ENCODE results near the gene PCIF1. TPM values are rescaled to one million over a fixed set of nuclear protein-coding genes. Genes with fewer than 3 reads are reported as not detected.
"Not testable (repeated sequence)": the region's sequence is repeated elsewhere in the genome, so short reads cannot be mapped to it uniquely, and the experiment has no call there.

PCIF1 gene
- total and polyA plus RNA-seq, 2 experiments from 2014 or later = 11.8 to 26.0 TPM

- Histone ChIP-seq H3K36me3 (replicated peaks; ENCODE audit: insufficient read depth, low read depth) (no peaks in the 10 kb centered on the region), H3K4me2 (no peak overlapping the region), H3K79me2 (peaks cover 7% of the 10 kb centered on the region), H3K9me2 (replicated peaks; ENCODE audit: insufficient read depth) (no peaks in the 10 kb centered on the region), H3K4me3 (no peak overlapping the region), H3K27ac (no peak overlapping the region), H2AFZ (no peak overlapping the region), H3K4me1 (ENCODE audit: insufficient read depth) (peaks cover 4% of the 10 kb centered on the region), H3K27me3 (no peaks in the 10 kb centered on the region), H4K20me1 (ENCODE audit: insufficient read depth, poor library complexity, severe bottlenecking) (no peaks in the 10 kb centered on the region), H3K9me3 (ENCODE audit: low read depth) (no peaks in the 10 kb centered on the region)
- no peak for DNase-seq (ENCODE audit: low spot score)
- TF ChIP-seq EZH2 (IDR thresholded peaks at IDR 0.05; ENCODE audit: borderline replicate concordance) = no peak
- TF ChIP-seq, protein P1, sequence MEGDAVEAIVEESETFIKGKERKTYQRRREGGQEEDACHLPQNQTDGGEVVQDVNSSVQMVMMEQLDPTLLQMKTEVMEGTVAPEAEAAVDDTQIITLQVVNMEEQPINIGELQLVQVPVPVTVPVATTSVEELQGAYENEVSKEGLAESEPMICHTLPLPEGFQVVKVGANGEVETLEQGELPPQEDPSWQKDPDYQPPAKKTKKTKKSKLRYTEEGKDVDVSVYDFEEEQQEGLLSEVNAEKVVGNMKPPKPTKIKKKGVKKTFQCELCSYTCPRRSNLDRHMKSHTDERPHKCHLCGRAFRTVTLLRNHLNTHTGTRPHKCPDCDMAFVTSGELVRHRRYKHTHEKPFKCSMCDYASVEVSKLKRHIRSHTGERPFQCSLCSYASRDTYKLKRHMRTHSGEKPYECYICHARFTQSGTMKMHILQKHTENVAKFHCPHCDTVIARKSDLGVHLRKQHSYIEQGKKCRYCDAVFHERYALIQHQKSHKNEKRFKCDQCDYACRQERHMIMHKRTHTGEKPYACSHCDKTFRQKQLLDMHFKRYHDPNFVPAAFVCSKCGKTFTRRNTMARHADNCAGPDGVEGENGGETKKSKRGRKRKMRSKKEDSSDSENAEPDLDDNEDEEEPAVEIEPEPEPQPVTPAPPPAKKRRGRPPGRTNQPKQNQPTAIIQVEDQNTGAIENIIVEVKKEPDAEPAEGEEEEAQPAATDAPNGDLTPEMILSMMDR (IDR thresholded peaks at IDR 0.05; ENCODE audit: poor library complexity) = no peak
- no peak for TF ChIP-seq EZH2phosphoT487 (IDR thresholded peaks at IDR 0.05; ENCODE audit: low read depth, severe bottlenecking, unreplicated experiment)
- WGBS (ENCODE audit: low lambda C conversion rate, missing lambda C conversion rate) = 93% methylated on average over 12 of the region's 12 CpGs
These were observed 36.2 kb upstream of the PCIF1 start for GRCh38 chr20:45898285-45898684.

GRCh38 chr20:45899046-45899835 is 35.2 kb upstream of the PCIF1 start:
- no peak for DNase-seq (ENCODE audit: low spot score)
- Histone ChIP-seq H3K79me2 (peaks cover under 1% of the 10 kb centered on the region), H3K9me2 (replicated peaks; ENCODE audit: insufficient read depth) (no peaks in the 10 kb centered on the region), H3K9me3 (ENCODE audit: low read depth) (no peaks in the 10 kb centered on the region), H3K4me3 (no peak overlapping the region), H4K20me1 (ENCODE audit: insufficient read depth, poor library complexity, severe bottlenecking) (no peaks in the 10 kb centered on the region), H3K4me2 (no peak overlapping the region), H2AFZ (no peak overlapping the region), H3K27ac (no peak overlapping the region), H3K36me3 (replicated peaks; ENCODE audit: insufficient read depth, low read depth) (no peaks in the 10 kb centered on the region), H3K4me1 (ENCODE audit: insufficient read depth) (no peaks in the 10 kb centered on the region), H3K27me3 (no peaks in the 10 kb centered on the region)
- WGBS (ENCODE audit: low lambda C conversion rate, missing lambda C conversion rate) = 93% methylated on average over 12 of the region's 13 CpGs
- TF ChIP-seq EZH2 (IDR thresholded peaks at IDR 0.05; ENCODE audit: borderline replicate concordance) (no peak), EZH2phosphoT487 (IDR thresholded peaks at IDR 0.05; ENCODE audit: low read depth, severe bottlenecking, unreplicated experiment) (no peak)
- TF ChIP-seq, protein P1 (IDR thresholded peaks at IDR 0.05; ENCODE audit: poor library complexity) = no peak

GRCh38 chr20:45901332-45901731 is 33.2 kb upstream of the PCIF1 start:
- H3K4me1 ChIP-seq (ENCODE audit: insufficient read depth); H3K27me3 ChIP-seq; H3K27ac ChIP-seq; H3K36me3 ChIP-seq (replicated peaks; ENCODE audit: insufficient read depth, low read depth); H4K20me1 ChIP-seq (ENCODE audit: insufficient read depth, poor library complexity, severe bottlenecking); H3K9me3 ChIP-seq (ENCODE audit: low read depth); H2AFZ ChIP-seq; DNase-seq (ENCODE audit: low spot score); H3K9me2 ChIP-seq (replicated peaks; ENCODE audit: insufficient read depth); H3K4me3 ChIP-seq; H3K79me2 ChIP-seq; H3K4me2 ChIP-seq: not testable (repeated sequence)
- 96% methylated on average over 6 of the region's 6 CpGs for WGBS (ENCODE audit: low lambda C conversion rate, missing lambda C conversion rate)

- Histone ChIP-seq H3K9me2 (replicated peaks; ENCODE audit: insufficient read depth) (no peaks in the 10 kb centered on the region), H3K9me3 (ENCODE audit: low read depth) (no peaks in the 10 kb centered on the region), H3K4me3 (no peak overlapping the region), H3K4me1 (ENCODE audit: insufficient read depth) (no peaks in the 10 kb centered on the region), H3K27ac (no peak overlapping the region), H3K36me3 (replicated peaks; ENCODE audit: insufficient read depth, low read depth) (no peaks in the 10 kb centered on the region), H3K4me2 (no peak overlapping the region), H3K79me2 (no peaks in the 10 kb centered on the region), H3K27me3 (no peaks in the 10 kb centered on the region), H4K20me1 (ENCODE audit: insufficient read depth, poor library complexity, severe bottlenecking) (no peaks in the 10 kb centered on the region), H2AFZ (no peak overlapping the region)
- 94% methylated on average over 13 of the region's 14 CpGs for WGBS (ENCODE audit: low lambda C conversion rate, missing lambda C conversion rate)
- TF ChIP-seq EZH2phosphoT487 (IDR thresholded peaks at IDR 0.05; ENCODE audit: low read depth, severe bottlenecking, unreplicated experiment) (no peak), EZH2 (IDR thresholded peaks at IDR 0.05; ENCODE audit: borderline replicate concordance) (no peak)
- TF ChIP-seq, protein P1 (IDR thresholded peaks at IDR 0.05; ENCODE audit: poor library complexity) = no peak
- DNase-seq (ENCODE audit: low spot score) = no peak
These were observed 32.2 kb upstream of the PCIF1 start for GRCh38 chr20:45902199-45902701.
